Measurements from ENCODE around the gene ART1.
A peak's percentile ranks its signal among the peaks of the same experiment; 100 is the strongest.

The ART1 gene

DNA sequence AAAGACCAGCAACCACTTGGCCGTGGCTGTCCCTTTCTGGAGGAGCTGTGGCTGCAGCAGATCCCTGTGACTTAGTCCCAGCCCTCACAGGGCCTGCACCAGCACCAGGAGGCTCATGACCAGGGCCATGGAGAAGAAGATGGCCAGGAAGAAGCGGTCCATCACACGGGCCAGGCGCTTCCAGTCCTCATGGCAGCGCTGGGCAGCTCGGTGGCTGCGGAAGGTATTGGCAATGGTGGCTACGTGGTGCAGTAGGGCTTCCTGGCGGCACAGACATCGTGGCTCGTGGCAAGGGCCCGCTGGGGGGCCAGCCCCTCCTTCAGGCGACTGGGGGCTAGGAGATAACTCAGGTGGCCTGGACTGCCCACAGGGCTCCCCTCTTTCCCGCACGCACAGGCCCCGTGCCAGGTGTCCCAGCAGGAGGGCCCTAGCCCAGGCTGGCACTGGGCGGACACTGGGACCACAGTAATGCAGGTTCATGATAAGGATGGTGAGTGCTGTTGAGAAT is 21.1 kb downstream of the ART1 start:
- H3K27me3 Mint-ChIP-seq: no peaks in the 10 kb centered on the region
- ATAC-seq (no peak), DNase-seq (no peak)
- H3K4me1 Mint-ChIP-seq: no peaks in the 10 kb centered on the region
- H3K4me3 Mint-ChIP-seq: no peak overlapping the region
- peaks cover 22% of the 10 kb centered on the region for H3K36me3 Mint-ChIP-seq (ENCODE audit: low read depth)
- H3K27ac Mint-ChIP-seq: no peak overlapping the region
- no peaks in the 10 kb centered on the region for H3K9me3 Mint-ChIP-seq

DNA sequence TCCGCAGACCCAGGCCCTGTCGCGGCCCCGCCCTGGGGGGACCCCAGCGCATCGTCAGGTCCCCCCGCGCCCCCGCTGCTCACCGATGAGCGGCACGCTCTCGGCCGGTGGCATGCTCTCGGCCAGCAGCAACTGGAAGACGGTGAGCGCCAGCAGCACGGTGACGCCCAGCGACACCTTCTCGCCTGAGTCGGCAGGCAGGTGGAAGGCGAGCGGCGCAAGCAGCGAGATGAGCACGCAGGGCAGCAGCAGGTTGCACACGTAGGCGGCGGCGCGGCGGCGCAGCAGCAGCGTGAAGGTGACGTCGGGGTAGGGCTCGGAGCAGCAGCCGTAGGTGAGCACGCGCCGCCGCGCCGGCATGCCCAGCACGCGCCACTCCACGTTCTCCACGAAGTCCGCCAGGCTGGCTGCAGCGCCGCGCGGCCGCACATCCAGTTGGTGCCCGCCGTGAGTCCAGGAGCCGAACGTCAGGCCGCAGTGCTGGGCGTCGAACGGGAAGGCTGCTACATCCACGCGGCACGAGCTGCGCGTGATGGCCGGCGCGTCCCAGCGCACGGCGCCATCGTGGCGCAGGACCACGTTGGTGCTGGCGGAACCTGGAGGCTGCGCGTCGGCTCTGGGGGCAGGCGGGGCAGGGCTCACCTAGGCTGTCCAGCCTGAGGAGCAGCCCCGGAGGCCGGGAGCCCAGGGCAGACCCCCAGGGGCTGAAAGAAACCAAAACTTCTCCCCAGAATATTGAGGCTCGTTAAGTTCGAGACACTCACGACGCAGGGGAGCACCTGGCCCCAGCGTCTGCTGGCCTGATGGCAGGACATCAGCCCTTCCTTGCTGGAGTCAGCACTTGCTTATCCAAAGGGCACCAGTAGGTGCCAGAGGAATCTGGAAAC is 22.5 kb downstream of the ART1 start:
- H3K4me1 Mint-ChIP-seq: no peaks in the 10 kb centered on the region

GRCh38 chr11:3669128-3669527 is 24.2 kb downstream of the ART1 start:
- no peaks in the 10 kb centered on the region for H3K27me3 Mint-ChIP-seq
- H3K4me3 Mint-ChIP-seq: no peak overlapping the region
- ATAC-seq: no peak
- DNase-seq: no peak
- peaks cover 37% of the 10 kb centered on the region for H3K36me3 Mint-ChIP-seq (ENCODE audit: low read depth)
- no peaks in the 10 kb centered on the region for H3K9me3 Mint-ChIP-seq
- no peak overlapping the region for H3K27ac Mint-ChIP-seq
- no peaks in the 10 kb centered on the region for H3K4me1 Mint-ChIP-seq

More for the DNA sequence above, 22.5 kb downstream of the ART1 start:
- no peak overlapping the region for H3K4me3 Mint-ChIP-seq
- H3K36me3 Mint-ChIP-seq (ENCODE audit: low read depth): peaks cover 27% of the 10 kb centered on the region
- no peaks in the 10 kb centered on the region for H3K9me3 Mint-ChIP-seq
- H3K27me3 Mint-ChIP-seq: no peaks in the 10 kb centered on the region
- DNase-seq: no peak
- no peak overlapping the region for H3K27ac Mint-ChIP-seq
- no peak for ATAC-seq

GRCh38 chr11:3669742-3670183 is 24.8 kb downstream of the ART1 start:
- Mint-ChIP-seq H3K9me3 (no peaks in the 10 kb centered on the region), H3K4me3 (no peak overlapping the region), H3K27ac (no peak overlapping the region), H3K4me1 (no peaks in the 10 kb centered on the region), H3K36me3 (ENCODE audit: low read depth) (peaks cover 40% of the 10 kb centered on the region), H3K27me3 (no peaks in the 10 kb centered on the region)
- DNase-seq: no peak
- no peak for ATAC-seq

- H3K27ac Mint-ChIP-seq: no peak within 1 kb of the TSS
- H3K36me3 Mint-ChIP-seq (ENCODE audit: low read depth): peaks cover 50% of the 10 kb centered on the region
- H3K4me3 Mint-ChIP-seq: no peak within 1 kb of the TSS
- no peaks in the 10 kb centered on the region for H3K9me3 Mint-ChIP-seq
- ATAC-seq (no peak), DNase-seq (no peak)
- no peaks in the 10 kb centered on the region for H3K4me1 Mint-ChIP-seq
- no peaks in the 10 kb centered on the region for H3K27me3 Mint-ChIP-seq
Observed at GRCh38 chr11:3671334-3672254, 26.7 kb downstream of the ART1 start, which contains the start of gene CHRNA10. TSS of gene CHRNA10 (minus strand) at chr11:3671384. CDS start at chr11:3671312, 72 bp downstream.

GRCh38 chr11:3674189-3674588 is 29.3 kb downstream of the ART1 start:
- Mint-ChIP-seq H3K9me3 (no peaks in the 10 kb centered on the region), H3K4me1 (no peaks in the 10 kb centered on the region), H3K4me3 (no peak overlapping the region), H3K27ac (peak overlapping the region; percentile 9), H3K36me3 (ENCODE audit: low read depth) (peaks cover 58% of the 10 kb centered on the region), H3K27me3 (no peaks in the 10 kb centered on the region)
- DNase-seq (no peak), ATAC-seq (no peak)

DNA sequence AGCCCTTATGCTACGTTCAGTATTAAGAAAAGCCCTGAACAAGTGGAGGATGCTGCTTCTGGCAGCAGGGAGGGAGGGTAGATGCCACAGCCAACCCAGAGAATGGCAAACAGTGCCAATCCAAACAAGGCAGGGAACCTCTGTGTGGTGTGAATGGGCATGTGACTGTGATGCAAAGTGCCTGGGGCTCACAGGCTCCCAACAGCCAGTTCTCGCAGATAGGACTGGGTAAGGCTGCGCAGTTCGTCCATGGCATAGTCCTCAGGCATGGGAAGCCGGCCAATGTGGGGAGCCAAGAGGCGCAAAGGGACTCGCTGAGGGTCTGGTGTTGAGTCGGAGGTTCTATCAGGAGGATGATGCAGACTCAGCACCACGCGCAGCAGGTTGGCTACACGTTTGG is 31.0 kb downstream of the ART1 start:
- H3K4me3 Mint-ChIP-seq: no peak overlapping the region
- H3K4me1 Mint-ChIP-seq: no peaks in the 10 kb centered on the region
- no peak for ATAC-seq
- H3K36me3 Mint-ChIP-seq (ENCODE audit: low read depth): peaks cover 66% of the 10 kb centered on the region
- no peak for DNase-seq
- H3K27me3 Mint-ChIP-seq: no peaks in the 10 kb centered on the region
- no peaks in the 10 kb centered on the region for H3K9me3 Mint-ChIP-seq
- no peak overlapping the region for H3K27ac Mint-ChIP-seq

DNA sequence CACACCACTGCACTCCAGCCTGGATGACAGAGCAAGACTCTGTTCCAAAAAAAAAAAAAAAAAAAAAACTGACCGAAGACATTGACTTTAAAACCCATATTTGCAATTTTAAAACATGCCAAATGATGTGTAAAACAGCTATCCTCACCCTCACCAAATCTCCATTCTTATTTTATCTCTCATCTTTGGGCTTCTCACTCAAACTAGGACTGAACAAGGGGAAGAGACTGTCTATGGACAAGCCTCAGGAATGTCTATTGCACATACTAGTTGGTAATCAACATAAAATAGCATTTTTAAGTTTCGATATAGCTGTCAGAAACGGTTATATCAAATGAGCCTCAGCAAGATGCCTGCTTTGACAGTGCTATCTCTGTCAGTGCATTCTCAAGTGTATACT is 34.1 kb downstream of the ART1 start:
- Mint-ChIP-seq H3K27ac (no peak overlapping the region), H3K36me3 (ENCODE audit: low read depth) (peaks cover 69% of the 10 kb centered on the region)

DNA sequence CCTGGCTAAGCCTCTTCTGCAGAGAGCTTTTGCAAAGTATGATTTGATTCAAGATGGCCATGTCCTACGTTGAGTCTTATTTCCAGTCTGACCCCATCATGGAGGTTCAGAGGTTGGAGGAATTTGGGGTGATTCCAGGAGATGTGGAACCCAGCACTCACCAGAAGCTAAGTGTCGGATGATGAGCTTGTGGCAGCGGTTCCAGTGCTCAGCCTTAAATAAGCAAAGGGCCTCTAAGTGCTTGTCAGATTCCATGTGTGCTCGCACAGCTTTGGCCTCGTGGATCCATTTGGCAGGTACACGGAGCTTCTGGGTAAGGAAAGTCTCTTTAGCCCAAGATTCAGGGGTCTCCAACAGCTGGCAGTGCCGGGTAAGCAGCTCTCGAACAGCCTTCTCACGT is 38.1 kb downstream of the ART1 start:
- no peaks in the 10 kb centered on the region for H3K27me3 Mint-ChIP-seq
- H3K4me1 Mint-ChIP-seq: no peaks in the 10 kb centered on the region
- no peak for DNase-seq
- no peak for ATAC-seq
- no peak overlapping the region for H3K4me3 Mint-ChIP-seq
- no peak overlapping the region for H3K27ac Mint-ChIP-seq
- H3K36me3 Mint-ChIP-seq (ENCODE audit: low read depth): peaks cover 78% of the 10 kb centered on the region
- no peaks in the 10 kb centered on the region for H3K9me3 Mint-ChIP-seq

More for the DNA sequence above, 34.1 kb downstream of the ART1 start:
- Mint-ChIP-seq H3K27me3 (no peaks in the 10 kb centered on the region), H3K4me1 (no peaks in the 10 kb centered on the region), H3K9me3 (no peaks in the 10 kb centered on the region), H3K4me3 (no peak overlapping the region)
- DNase-seq (no peak), ATAC-seq (no peak)

DNA sequence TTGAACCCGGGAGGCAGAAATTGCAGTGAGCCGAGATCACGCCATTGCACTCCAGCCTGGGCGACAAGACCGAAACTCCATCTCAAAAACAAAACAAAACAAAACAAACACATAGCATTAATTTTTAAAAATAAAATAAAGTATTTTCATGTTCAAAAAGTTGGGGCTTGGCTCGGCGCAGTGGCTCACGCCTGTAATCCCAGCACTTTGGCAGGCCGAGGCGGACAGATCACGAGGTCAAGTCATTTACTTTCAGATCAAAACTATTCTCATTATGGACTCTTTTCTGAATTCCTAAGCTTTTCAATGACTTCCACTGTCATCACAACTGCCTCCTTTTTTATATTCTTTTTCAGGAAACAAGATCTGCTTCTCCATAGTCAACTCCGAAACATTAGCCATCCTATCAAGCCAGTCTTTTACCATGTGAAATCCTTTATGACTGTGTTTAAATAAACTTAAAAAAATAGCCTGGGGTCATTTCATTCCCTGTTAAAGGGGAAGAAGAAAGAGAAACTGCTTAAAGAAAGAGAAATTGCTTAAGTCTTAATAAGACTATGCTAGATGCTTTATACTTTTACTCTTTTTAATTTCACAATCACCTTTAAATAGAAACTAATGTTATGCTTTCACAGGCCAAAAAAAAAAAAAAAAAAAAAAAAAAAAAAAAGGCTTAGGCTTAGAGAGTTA is 39.3 kb downstream of the ART1 start:
- peaks cover 72% of the 10 kb centered on the region for H3K36me3 Mint-ChIP-seq (ENCODE audit: low read depth)

GRCh38 chr11:3684819-3685172 is 39.9 kb downstream of the ART1 start:
- Mint-ChIP-seq H3K9me3 (no peaks in the 10 kb centered on the region), H3K36me3 (ENCODE audit: low read depth) (peaks cover 68% of the 10 kb centered on the region), H3K27me3 (no peaks in the 10 kb centered on the region), H3K4me1 (no peaks in the 10 kb centered on the region), H3K4me3 (no peak overlapping the region), H3K27ac (no peak overlapping the region)
- ATAC-seq: no peak
- no peak for DNase-seq

More for the DNA sequence above, 39.3 kb downstream of the ART1 start:
- DNase-seq (no peak), ATAC-seq (no peak)
- Mint-ChIP-seq H3K9me3 (no peaks in the 10 kb centered on the region), H3K27ac (no peak overlapping the region), H3K27me3 (no peaks in the 10 kb centered on the region), H3K4me1 (no peaks in the 10 kb centered on the region), H3K4me3 (no peak overlapping the region)

GRCh38 chr11:3685923-3686322 is 41.0 kb downstream of the ART1 start:
- no peak overlapping the region for H3K27ac Mint-ChIP-seq
- H3K9me3 Mint-ChIP-seq: no peaks in the 10 kb centered on the region
- peaks cover 64% of the 10 kb centered on the region for H3K36me3 Mint-ChIP-seq (ENCODE audit: low read depth)
- ATAC-seq (no peak), DNase-seq (no peak)
- H3K4me1 Mint-ChIP-seq: no peaks in the 10 kb centered on the region
- no peak overlapping the region for H3K4me3 Mint-ChIP-seq
- no peaks in the 10 kb centered on the region for H3K27me3 Mint-ChIP-seq

DNA sequence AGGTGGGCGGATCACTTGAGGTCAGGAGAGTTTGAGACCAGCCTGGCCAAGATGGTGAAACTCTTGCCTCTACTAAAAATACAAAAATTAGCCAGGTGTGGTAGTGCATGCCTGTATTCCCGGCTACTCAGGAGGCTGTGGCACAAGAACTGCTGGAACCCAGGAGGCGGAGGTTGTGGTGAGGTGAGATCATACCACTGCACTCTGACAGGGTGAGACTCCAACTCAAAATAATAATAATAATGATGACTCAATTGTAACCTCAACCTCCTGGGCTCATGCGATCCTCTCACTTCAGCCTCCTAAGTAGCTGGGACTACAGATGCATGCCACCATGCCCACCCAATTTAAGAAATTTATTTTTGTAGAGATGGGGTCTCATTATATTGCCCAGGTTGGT is 41.8 kb downstream of the ART1 start:
- ATAC-seq: no peak
- Mint-ChIP-seq H3K4me1 (no peaks in the 10 kb centered on the region), H3K36me3 (ENCODE audit: low read depth) (peaks cover 64% of the 10 kb centered on the region)

DNA sequence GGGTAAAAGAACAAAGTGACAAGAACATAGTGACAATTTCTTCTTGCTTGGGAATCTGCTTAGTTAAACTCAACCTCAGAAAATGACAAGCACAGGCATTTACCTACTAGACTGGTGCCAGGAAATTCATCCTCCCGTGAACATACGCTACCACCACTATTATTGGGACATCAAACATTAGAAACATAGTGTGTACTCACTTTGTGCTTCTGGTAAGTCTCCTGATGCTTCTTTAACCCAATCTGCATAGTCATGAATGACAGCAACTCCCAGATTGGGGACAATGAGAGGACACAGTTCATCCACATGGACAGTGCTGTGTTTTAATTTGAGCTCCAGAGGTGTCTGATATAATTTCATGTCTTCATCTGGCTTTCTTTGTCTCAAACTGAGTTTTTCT is 55.5 kb downstream of the ART1 start:
- H3K9me3 Mint-ChIP-seq: no peaks in the 10 kb centered on the region
- H3K36me3 Mint-ChIP-seq (ENCODE audit: low read depth): peaks cover 60% of the 10 kb centered on the region
- no peak for ATAC-seq
- no peak for DNase-seq
- H3K27me3 Mint-ChIP-seq: no peaks in the 10 kb centered on the region
- no peaks in the 10 kb centered on the region for H3K4me1 Mint-ChIP-seq
- no peak overlapping the region for H3K4me3 Mint-ChIP-seq
- no peak overlapping the region for H3K27ac Mint-ChIP-seq

More for the DNA sequence above, 41.8 kb downstream of the ART1 start:
- H3K27me3 Mint-ChIP-seq: no peaks in the 10 kb centered on the region
- no peak for DNase-seq
- H3K9me3 Mint-ChIP-seq: no peaks in the 10 kb centered on the region
- H3K27ac Mint-ChIP-seq: no peak overlapping the region
- no peak overlapping the region for H3K4me3 Mint-ChIP-seq

All from activated naive CD8-positive, alpha-beta T cell treated with anti-CD3 and anti-CD28 coated beads, Interleukin-2, amount 50 U/mL, for 24 hours (primary cell).